NCI-H524 (cell line): ENCODE results near the gene CACNA2D3.

Experiments
- DNase-seq, 2 experiments: peaks; one replicate each; lab custom pipeline; 2025; lab: John Stamatoyannopoulos, UW

Gene CACNA2D3

GRCh38 chr3:54878145-54878544, 755.8 kb downstream of the CACNA2D3 start:
- no peak for DNase-seq

- no peak for DNase-seq
Observed at GRCh38 chr3:54882129-54882833, 759.9 kb downstream of the CACNA2D3 start.

GRCh38 chr3:54888162-54888561, 765.8 kb downstream of the CACNA2D3 start:
- no peak for DNase-seq

GRCh38 chr3:54888873-54889272, 766.5 kb downstream of the CACNA2D3 start:
- no peak for DNase-seq

GRCh38 chr3:54889731-54890130, 767.4 kb downstream of the CACNA2D3 start:
- no peak for DNase-seq

GRCh38 chr3:54891540-54891897, 769.2 kb downstream of the CACNA2D3 start:
- no peak for DNase-seq

GRCh38 chr3:54892168-54892567, 769.8 kb downstream of the CACNA2D3 start:
- no peak for DNase-seq

GRCh38 chr3:54895613-54896012, 773.3 kb downstream of the CACNA2D3 start:
- no peak for DNase-seq

GRCh38 chr3:54897028-54897711, 774.8 kb downstream of the CACNA2D3 start:
- DNase-seq, result no peak

GRCh38 chr3:54899273-54899672, 776.9 kb downstream of the CACNA2D3 start:
- DNase-seq, result no peak

GRCh38 chr3:54900838-54901591, 778.7 kb downstream of the CACNA2D3 start:
- no peak for DNase-seq

- DNase-seq, result no peak
Observed at GRCh38 chr3:54901906-54902685, 779.7 kb downstream of the CACNA2D3 start.

- DNase-seq, result no peak
Observed at GRCh38 chr3:54905261-54905888, 783.0 kb downstream of the CACNA2D3 start.

GRCh38 chr3:54905920-54906319, 783.6 kb downstream of the CACNA2D3 start:
- DNase-seq, result no peak

- DNase-seq, result no peak
Observed at GRCh38 chr3:54906763-54907162, 784.4 kb downstream of the CACNA2D3 start.

- DNase-seq, result no peak
Observed at GRCh38 chr3:54909191-54909590, 786.8 kb downstream of the CACNA2D3 start.

GRCh38 chr3:54914180-54914579, 791.8 kb downstream of the CACNA2D3 start:
- DNase-seq, result no peak

GRCh38 chr3:54915181-54915580, 792.8 kb downstream of the CACNA2D3 start:
- DNase-seq, result no peak

- DNase-seq, result no peak
Observed at GRCh38 chr3:54915976-54916375, 793.6 kb downstream of the CACNA2D3 start.

- DNase-seq, result no peak
Observed at GRCh38 chr3:54916732-54917131, 794.4 kb downstream of the CACNA2D3 start.

- DNase-seq, result no peak
Observed at GRCh38 chr3:54917174-54917573, 794.8 kb downstream of the CACNA2D3 start.

- no peak for DNase-seq
Observed at GRCh38 chr3:54917862-54918261, 795.5 kb downstream of the CACNA2D3 start.
